Right ventricle myocardium inferior (tissue), 1 donor: ENCODE measurements around the gene PCDHB5. TPM values are rescaled to one million over a fixed set of nuclear protein-coding genes. Genes with fewer than 3 reads are reported as not detected.
"Not testable (repeated sequence)": the region's sequence is repeated elsewhere in the genome, so short reads cannot be mapped to it uniquely, and the experiment has no call there.

Experiments
- ATAC-seq: fragments of 200-7000 bp; cut with Tn5 transposase; one replicate; pipeline ENCODE4 v1.9.1; 2020; ENCODE audit warnings: mild to moderate bottlenecking, moderate library complexity
- DNase-seq: peaks from one replicate; pipeline ENCODE4 v3.0.0; 2021; ENCODE audit errors: missing footprints
- intact Hi-C: fragments of 100-400 bp; cut with DNase I; formaldehyde crosslinking; loops from one replicate; pipeline ENCODE4 v1.11.0; 2022
- total RNA-seq: library from RNA; stranded (reverse); fragmentation: NEBNext Ultra II Directional; extraction: Animal tissue kit (Norgen Biotek cat#: 25700); gene quantifications from one replicate; pipeline ENCODE4 v1.2.1, GENCODE V29; 2021
- donor health status: DM: no; HTN: yes; CAD: no; lungs with severe emphysema.

Gene PCDHB5
- total RNA-seq, 1 donor from 2014 or later: 1.6 TPM

DNA sequence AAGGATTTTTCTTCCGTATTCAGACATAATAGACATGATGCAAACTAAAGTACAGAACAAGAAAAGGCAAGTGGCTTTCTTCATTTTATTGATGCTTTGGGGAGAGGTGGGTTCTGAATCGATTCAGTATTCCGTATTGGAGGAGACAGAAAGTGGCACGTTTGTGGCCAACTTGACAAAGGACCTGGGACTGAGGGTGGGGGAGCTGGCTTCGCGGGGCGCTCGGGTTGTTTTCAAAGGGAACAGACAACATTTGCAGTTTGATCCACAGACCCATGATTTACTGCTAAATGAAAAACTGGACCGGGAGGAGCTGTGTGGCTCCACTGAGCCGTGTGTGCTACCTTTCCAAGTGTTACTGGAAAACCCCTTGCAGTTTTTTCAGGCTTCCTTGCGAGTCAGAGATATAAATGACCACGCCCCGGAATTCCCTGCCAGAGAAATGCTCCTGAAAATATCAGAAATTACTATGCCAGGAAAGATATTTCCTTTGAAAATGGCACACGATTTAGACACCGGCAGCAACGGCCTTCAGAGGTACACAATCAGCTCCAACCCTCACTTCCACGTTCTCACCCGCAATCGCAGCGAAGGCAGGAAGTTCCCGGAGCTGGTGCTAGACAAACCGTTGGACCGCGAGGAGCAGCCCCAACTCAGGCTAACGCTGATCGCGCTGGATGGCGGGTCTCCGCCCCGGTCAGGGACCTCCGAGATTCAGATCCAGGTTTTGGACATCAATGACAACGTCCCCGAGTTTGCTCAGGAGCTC is 15.4 kb downstream of the PCDHB5 start:
- no peak for ATAC-seq
- peak; percentile 68 for DNase-seq
- intact Hi-C loops: no loop called here

GRCh38 chr5:141150993-141151325 is 16.0 kb downstream of the PCDHB5 start:
- DNase-seq (no peak), ATAC-seq (no peak)
- intact Hi-C loops: no loop called here

- ATAC-seq, intact Hi-C loops, DNase-seq: not testable (repeated sequence)
These were observed 16.6 kb downstream of the PCDHB5 start for GRCh38 chr5:141151632-141152031.

DNA sequence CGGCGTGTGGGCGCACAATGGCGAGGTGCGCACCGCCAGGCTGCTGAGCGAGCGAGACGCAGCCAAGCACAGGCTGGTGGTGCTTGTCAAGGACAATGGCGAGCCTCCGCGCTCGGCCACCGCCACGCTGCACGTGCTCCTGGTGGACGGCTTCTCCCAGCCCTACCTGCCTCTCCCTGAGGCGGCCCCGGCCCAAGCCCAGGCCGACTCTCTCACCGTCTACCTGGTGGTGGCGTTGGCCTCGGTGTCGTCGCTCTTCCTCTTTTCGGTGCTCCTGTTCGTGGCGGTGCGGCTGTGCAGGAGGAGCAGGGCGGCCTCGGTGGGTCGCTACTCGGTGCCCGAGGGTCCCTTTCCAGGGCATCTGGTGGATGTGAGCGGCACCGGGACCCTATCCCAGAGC is 17.1 kb downstream of the PCDHB5 start:
- DNase-seq, ATAC-seq, intact Hi-C loops: not testable (repeated sequence)

DNA sequence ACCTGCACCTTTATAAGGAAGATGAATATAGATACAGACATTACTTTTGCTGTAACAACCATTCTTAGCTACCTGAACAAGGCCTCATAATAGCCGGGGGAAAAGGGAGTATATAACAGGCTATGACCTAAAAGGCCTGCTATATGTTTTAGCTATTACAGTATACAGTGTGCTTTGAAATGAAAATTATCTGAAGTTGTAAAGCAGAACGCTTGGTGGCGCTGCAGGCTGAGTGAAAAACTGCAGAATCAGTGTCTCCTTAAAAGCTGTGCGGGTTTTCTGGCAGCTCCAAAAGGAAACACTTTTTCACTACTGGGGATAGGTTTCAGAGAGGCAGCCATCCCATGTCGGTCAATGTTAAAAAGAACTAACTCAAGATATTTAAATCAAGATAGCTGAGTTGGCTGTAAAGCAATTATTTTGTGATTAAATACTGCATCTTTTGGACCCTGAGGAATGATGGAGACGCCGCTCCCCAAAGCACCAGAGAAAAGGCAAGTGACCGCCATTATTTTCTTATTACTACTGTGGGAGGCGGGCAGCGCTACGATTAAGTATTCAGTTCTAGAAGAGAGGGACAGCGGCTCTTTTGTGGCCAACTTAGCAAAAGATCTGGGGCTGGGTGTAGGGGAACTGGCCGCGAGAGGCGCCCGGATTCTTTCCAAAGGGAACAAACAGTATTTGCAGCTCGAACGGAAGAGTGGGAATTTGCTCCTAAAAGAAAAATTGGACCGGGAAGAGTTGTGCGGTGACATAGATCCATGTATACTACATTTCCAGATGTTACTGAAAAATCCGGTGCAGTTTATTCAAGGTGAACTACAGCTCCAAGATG is 20.8 kb downstream of the PCDHB5 start:
- ATAC-seq: no peak
- intact Hi-C loops: no loop called here
- DNase-seq: no peak

GRCh38 chr5:141157356-141157755 is 22.4 kb downstream of the PCDHB5 start:
- ATAC-seq, DNase-seq, intact Hi-C loops: not testable (repeated sequence)

DNA sequence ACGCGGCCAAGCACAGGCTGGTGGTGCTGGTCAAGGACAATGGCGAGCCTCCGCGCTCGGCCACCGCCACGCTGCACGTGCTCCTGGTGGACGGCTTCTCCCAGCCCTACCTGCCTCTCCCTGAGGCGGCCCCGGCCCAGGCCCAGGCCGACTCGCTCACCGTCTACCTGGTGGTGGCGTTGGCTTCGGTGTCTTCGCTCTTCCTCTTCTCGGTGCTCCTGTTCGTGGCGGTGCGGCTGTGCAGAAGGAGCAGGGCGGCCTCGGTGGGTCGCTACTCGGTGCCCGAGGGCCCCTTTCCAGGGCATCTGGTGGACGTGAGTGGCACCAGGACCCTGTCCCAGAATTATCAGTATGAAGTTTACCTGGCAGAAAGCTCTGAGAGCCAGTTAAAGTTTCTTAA is 22.9 kb downstream of the PCDHB5 start:
- ATAC-seq, DNase-seq, intact Hi-C loops: not testable (repeated sequence)

GRCh38 chr5:141172381-141173204 is 37.6 kb downstream of the PCDHB5 start, which contains the start of gene PCDHB7:
Gene PCDHB7 (plus strand): TSS chr5:141172644. CDS start chr5:141172836, 192 bp downstream.
- intact Hi-C loops: no loop called here
- DNase-seq (no peak), ATAC-seq (no peak)

DNA sequence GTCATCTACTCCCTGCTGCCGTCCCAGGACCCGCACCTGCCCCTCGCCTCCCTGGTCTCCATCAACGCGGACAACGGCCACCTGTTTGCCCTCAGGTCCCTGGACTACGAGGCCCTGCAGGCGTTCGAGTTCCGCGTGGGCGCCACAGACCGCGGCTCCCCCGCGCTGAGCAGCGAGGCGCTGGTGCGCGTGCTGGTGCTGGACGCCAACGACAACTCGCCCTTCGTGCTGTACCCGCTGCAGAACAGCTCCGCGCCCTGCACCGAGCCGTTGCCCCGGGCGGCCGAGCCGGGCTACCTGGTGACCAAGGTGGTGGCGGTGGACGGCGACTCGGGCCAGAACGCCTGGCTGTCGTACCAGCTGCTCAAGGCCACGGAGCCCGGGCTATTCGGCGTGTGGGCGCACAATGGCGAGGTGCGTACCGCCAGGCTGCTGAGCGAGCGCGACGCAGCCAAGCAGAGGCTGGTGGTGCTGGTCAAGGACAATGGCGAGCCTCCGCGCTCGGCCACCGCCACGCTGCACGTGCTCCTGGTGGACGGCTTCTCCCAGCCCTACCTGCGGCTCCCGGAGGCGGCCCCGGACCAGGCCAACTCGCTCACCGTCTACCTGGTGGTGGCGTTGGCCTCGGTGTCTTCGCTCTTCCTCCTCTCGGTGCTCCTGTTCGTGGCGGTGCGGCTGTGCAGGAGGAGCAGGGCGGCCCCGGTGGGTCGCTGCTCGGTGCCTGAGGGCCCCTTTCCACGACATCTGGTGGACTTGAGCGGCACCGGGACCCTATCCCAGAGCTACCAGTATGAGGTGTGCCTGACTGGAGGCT is 39.5 kb downstream of the PCDHB5 start:
- ATAC-seq, DNase-seq, intact Hi-C loops: not testable (repeated sequence)

DNA sequence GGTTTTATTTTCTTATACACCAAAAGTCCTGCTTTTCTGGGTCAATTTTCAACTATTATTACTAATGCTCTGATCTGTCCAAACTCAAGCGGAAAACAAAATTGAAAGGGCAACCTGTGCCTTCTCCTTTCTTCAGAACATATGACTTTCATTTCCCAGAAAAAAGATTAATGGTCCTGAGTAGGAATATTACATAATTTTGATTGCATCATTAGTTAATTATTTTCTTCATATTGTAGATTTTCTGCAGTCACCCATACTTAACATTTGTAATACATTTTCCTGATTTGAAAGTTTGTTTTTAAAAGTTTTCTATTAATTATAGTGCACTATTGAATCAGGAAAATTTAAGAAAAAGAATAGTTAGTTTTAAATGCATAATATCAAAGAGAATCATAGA is 40.9 kb downstream of the PCDHB5 start:
- ATAC-seq (no peak), DNase-seq (no peak)
- intact Hi-C loops: no loop called here

DNA sequence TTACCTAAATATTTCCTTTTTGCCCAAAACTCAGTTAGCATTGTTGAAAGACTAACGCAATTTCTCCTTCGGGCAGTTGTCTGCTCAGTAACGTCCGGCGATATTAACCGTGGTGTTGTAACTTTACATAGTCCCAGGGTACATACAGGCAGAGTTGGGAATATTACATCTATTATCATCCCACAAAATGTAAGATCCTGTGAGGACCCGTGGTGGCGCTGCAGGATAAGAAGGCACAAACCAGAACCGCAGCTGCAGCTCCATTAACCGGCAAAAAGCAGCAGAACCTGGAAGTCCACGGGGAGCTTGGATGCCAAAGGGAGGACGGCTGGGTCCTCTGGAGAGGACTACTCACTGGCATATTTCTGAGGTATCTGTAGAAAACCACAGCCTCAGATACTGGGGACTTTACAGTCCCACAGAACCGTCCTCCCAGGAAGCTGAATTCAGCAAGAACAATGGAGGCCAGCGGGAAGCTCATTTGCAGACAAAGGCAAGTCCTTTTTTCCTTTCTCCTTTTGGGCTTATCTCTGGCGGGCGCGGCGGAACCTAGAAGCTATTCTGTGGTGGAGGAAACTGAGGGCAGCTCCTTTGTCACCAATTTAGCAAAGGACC is 42.7 kb downstream of the PCDHB5 start, which contains the start of gene PCDHB8:
PCDHB8 (plus strand) TSS at position 214 of the 615 bp plus-strand sequence; CDS start at position 459, 245 bp downstream.
- ATAC-seq: peak; percentile 73
- DNase-seq, intact Hi-C loops: not testable (repeated sequence)

DNA sequence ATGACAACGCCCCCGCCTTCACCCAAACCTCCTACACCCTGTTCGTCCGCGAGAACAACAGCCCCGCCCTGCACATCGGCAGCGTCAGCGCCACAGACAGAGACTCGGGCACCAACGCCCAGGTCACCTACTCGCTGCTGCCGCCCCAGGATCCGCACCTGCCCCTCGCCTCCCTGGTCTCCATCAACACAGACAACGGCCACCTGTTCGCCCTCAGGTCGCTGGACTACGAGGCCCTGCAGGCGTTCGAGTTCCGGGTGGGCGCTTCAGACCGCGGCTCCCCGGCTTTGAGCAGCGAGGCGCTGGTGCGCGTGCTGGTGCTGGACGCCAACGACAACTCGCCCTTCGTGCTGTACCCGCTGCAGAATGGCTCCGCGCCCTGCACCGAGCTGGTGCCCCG is 44.4 kb downstream of the PCDHB5 start:
- DNase-seq, intact Hi-C loops, ATAC-seq: not testable (repeated sequence)

- intact Hi-C loops: not testable (repeated sequence)
These were observed 44.9 kb downstream of the PCDHB5 start for GRCh38 chr5:141179876-141180275.

DNA sequence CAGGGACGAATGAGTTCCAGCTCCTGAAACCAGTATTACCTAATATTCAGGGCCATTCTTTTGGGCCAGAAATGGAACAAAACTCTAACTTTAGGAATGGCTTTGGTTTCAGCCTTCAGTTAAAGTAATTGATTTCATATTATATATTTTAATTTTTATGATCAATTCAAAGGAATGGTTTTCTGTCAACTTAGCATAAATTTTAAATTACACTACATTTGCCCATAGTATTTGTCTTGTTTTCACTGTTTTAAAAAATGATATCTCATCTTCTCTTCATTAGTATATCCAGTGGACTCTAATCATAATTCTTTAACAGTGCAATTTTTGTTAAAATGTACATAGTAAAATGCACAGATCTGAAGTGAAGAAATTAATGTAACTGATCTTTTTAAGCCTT is 45.3 kb downstream of the PCDHB5 start:
- DNase-seq (no peak), ATAC-seq (no peak)
- intact Hi-C loops: no loop called here

More at GRCh38 chr5:141179876-141180275, 44.9 kb downstream of the PCDHB5 start:
- not testable (repeated sequence) for DNase-seq, ATAC-seq

GRCh38 chr5:141182248-141182647 is 47.2 kb downstream of the PCDHB5 start, which contains the start of gene PCDHB16:
Gene PCDHB16 (plus strand): TSS chr5:141182387. CDS start chr5:141182560, 173 bp downstream.
- DNase-seq (no peak), ATAC-seq (no peak)
- intact Hi-C loops: no loop called here

- ATAC-seq, DNase-seq, intact Hi-C loops: not testable (repeated sequence)
These were observed 49.3 kb downstream of the PCDHB5 start for GRCh38 chr5:141184117-141184855.
